Measurements from ENCODE around the gene KHNYN.

The KHNYN gene

GRCh38 chr14:24422694-24423601, 6.8 kb upstream of the KHNYN start:
- Histone ChIP-seq H3K36me3 (ENCODE audit: insufficient read depth, low read length) (no peaks in the 10 kb centered on the region), H3K9ac (ENCODE audit: low read depth, low read length) (no peak overlapping the region), H3K4me3 (ENCODE audit: low read depth in 1 of 2, low read length in 2 of 2) (no peak overlapping the region), H3K4me1 (ENCODE audit: insufficient read depth, low read length) (peaks cover 30% of the 10 kb centered on the region), H3K4me2 (ENCODE audit: insufficient read depth, low read length) (no peak overlapping the region; the same call in 1 of the 2 replicates), H3K79me2 (ENCODE audit: insufficient read depth, low read length) (no peaks in the 10 kb centered on the region), H3K27ac (ENCODE audit: low read length) (no peak overlapping the region), H3K9me3 (ENCODE audit: insufficient read depth, low read length, severe bottlenecking) (no peaks in the 10 kb centered on the region), H4K20me1 (ENCODE audit: insufficient read depth, low read length) (no peaks in the 10 kb centered on the region), H3K27me3 (ENCODE audit: insufficient read depth, low read length, poor library complexity) (peaks cover 5% of the 10 kb centered on the region), H2AFZ (ENCODE audit: low read depth, low read length) (no peak overlapping the region)
- DNase-seq (no peak), ATAC-seq (ENCODE audit: insufficient read depth, low read depth) (no peak)
- TF ChIP-seq CTCF (IDR thresholded peaks at IDR 0.05; ENCODE audit: borderline replicate concordance, extremely low read depth, low read length, poor library complexity, severe bottlenecking) (no peak), EZH2 (IDR thresholded peaks at IDR 0.05; ENCODE audit: borderline replicate concordance, low read depth, low read length, severe bottlenecking) (no peak)

DNA sequence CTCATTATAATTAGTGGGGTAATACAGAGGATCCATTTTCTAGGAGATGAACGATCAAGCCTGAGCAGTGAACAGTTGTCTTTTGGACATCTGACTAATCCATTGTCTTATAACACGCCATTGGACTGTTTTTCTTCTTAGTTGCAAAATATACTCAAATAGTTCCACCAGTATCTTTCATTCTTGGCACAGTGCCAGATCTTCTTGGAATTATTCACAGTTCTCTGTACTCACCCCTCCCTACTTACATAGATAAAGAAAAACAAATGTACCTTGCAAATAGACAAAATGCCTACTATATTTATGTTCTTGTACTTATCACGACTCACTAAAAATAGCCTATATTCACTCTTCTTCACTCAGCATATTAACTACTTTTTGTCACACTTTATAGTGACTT, 4.0 kb upstream of the KHNYN start:
- DNase-seq (no peak), ATAC-seq (ENCODE audit: insufficient read depth, low read depth) (no peak)
- Histone ChIP-seq H2AFZ (ENCODE audit: low read depth, low read length) (no peak overlapping the region), H3K36me3 (ENCODE audit: insufficient read depth, low read length) (peaks cover 2% of the 10 kb centered on the region; the same call in 1 of the 2 replicates), H3K9me3 (ENCODE audit: insufficient read depth, low read length, severe bottlenecking) (no peaks in the 10 kb centered on the region), H3K27me3 (ENCODE audit: insufficient read depth, low read length, poor library complexity) (peaks cover 5% of the 10 kb centered on the region), H4K20me1 (ENCODE audit: insufficient read depth, low read length) (peaks cover 4% of the 10 kb centered on the region; the same call in 1 of the 2 replicates), H3K79me2 (ENCODE audit: insufficient read depth, low read length) (peaks cover 17% of the 10 kb centered on the region), H3K4me3 (ENCODE audit: low read depth in 1 of 2, low read length in 2 of 2) (no peak overlapping the region), H3K4me1 (ENCODE audit: insufficient read depth, low read length) (peaks cover 45% of the 10 kb centered on the region), H3K27ac (ENCODE audit: low read length) (no peak overlapping the region), H3K4me2 (ENCODE audit: insufficient read depth, low read length) (no peak overlapping the region), H3K9ac (ENCODE audit: low read depth, low read length) (no peak overlapping the region)
- no peak for TF ChIP-seq EZH2 (IDR thresholded peaks at IDR 0.05; ENCODE audit: borderline replicate concordance, low read depth, low read length, severe bottlenecking)
- TF ChIP-seq CTCF (IDR thresholded peaks at IDR 0.05; ENCODE audit: borderline replicate concordance, extremely low read depth, low read length, poor library complexity, severe bottlenecking), result no peak

- no peak overlapping the region for H3K4me3 ChIP-seq (ENCODE audit: low read depth in 1 of 2, low read length in 2 of 2)
- ATAC-seq (ENCODE audit: insufficient read depth, low read depth), result no peak
These were observed 3.4 kb upstream of the KHNYN start for GRCh38 chr14:24426150-24426911.

More at GRCh38 chr14:24426150-24426911, 3.4 kb upstream of the KHNYN start:
- Histone ChIP-seq H2AFZ (ENCODE audit: low read depth, low read length) (no peak overlapping the region), H4K20me1 (ENCODE audit: insufficient read depth, low read length) (peaks cover 10% of the 10 kb centered on the region), H3K27me3 (ENCODE audit: insufficient read depth, low read length, poor library complexity) (peaks cover 5% of the 10 kb centered on the region), H3K36me3 (ENCODE audit: insufficient read depth, low read length) (peaks cover 8% of the 10 kb centered on the region; the same call in 1 of the 2 replicates), H3K27ac (ENCODE audit: low read length) (no peak overlapping the region), H3K9ac (ENCODE audit: low read depth, low read length) (no peak overlapping the region), H3K4me1 (ENCODE audit: insufficient read depth, low read length) (peaks cover 51% of the 10 kb centered on the region), H3K4me2 (ENCODE audit: insufficient read depth, low read length) (no peak overlapping the region), H3K79me2 (ENCODE audit: insufficient read depth, low read length) (peaks cover 23% of the 10 kb centered on the region), H3K9me3 (ENCODE audit: insufficient read depth, low read length, severe bottlenecking) (no peaks in the 10 kb centered on the region)
- TF ChIP-seq CTCF (IDR thresholded peaks at IDR 0.05; ENCODE audit: borderline replicate concordance, extremely low read depth, low read length, poor library complexity, severe bottlenecking) (no peak), EZH2 (IDR thresholded peaks at IDR 0.05; ENCODE audit: borderline replicate concordance, low read depth, low read length, severe bottlenecking) (no peak)
- DNase-seq, result no peak
